NT2/D1 (cell line): ENCODE data around the gene SHB.

Experiments
- SUZ12 ChIP-seq: IDR thresholded peaks from 2 replicates; pipeline ENCODE4 v1.6.1; 2011; ENCODE audit not compliant: insufficient read length, insufficient read depth; ENCODE audit errors: extremely low read depth
- ZNF274 ChIP-seq: IDR thresholded peaks from 2 replicates; pipeline ENCODE4 v1.6.1; 2011; ENCODE audit warnings: mild to moderate bottlenecking, low read depth, low read length

GRCh38 chr9:38009035-38009501 lies 60.0 kb downstream of the SHB start:
- TF ChIP-seq ZNF274 (no peak), SUZ12 (no peak)
